HCT116 (cell line): ENCODE results near the gene MNT. TPM values are rescaled to one million over a fixed set of nuclear protein-coding genes. Genes with fewer than 3 reads are reported as not detected.
A peak's percentile ranks its signal among the peaks of the same experiment; 100 is the strongest.

ENCODE experiments used
- ATAC-seq: fragments of 200-7000 bp; cut with Tn5 transposase; 2 replicates; pipeline ENCODE4 v1.9.1; 2020; ENCODE audit warnings: mild to moderate bottlenecking, moderate library complexity
- BruUV-seq: library from RNA; stranded (reverse); fragments of 400-500 nt; replicated peaks from 2 replicates; lab custom pipeline; 2021; lab: Mats Ljungman, UMichigan
- CTCF ChIA-PET: fragments of 300-600 bp; sonication (Branson Sonifier 250); formaldehyde crosslinking; loops from one replicate; lab custom pipeline; 2021; ENCODE audit warnings: antibody characterized with exemption; lab: Charles Lee
- POLR2A ChIA-PET: fragments of 300-600, 350-600 bp; sonication (Branson Sonifier 250); formaldehyde crosslinking; loops from one replicate; lab custom pipeline; 2021; ENCODE audit warnings: antibody characterized with exemption; lab: Charles Lee
- RAD21 ChIA-PET, 2 experiments: fragments of 300-600 bp; sonication (Branson Sonifier 250); formaldehyde crosslinking; loops; one replicate each; lab custom pipeline; 2023; ENCODE audit warnings: low total read pairs in 2 of 2; ENCODE audit not compliant: uncharacterized antibody in 2 of 2, unreplicated experiment in 2 of 2, low non-redundant PET in 1 of 2; lab: Charles Lee
- DNase-seq: peaks from one replicate; pipeline ENCODE4 v3.0.0-alpha.2; 2010; ENCODE audit warnings: low read depth, low spot score
- H2AFZ ChIP-seq: fragments of 200-600 bp; shearing (Covaris generic), sonication (generic); 2 replicates; pipeline ENCODE4 v1.6.1; 2017; ENCODE audit warnings: low read depth, mixed run types, mixed read lengths, antibody characterized with exemption, low read length; ENCODE audit not compliant: poor library complexity, severe bottlenecking
- H3K27ac ChIP-seq: 2 replicates; pipeline ENCODE4 v1.5.1; 2012; ENCODE audit warnings: low read depth, low read length
- H3K27me3 ChIP-seq: fragments of 200-600 bp; sonication (generic); 2 replicates; pipeline ENCODE4 v1.6.1; 2016; ENCODE audit warnings: mixed run types, low read length, mixed read lengths; ENCODE audit not compliant: insufficient read depth
- H3K36me3 ChIP-seq, 2 experiments: fragments of 200-500 bp in 1 of 2; fragments of 200-600 bp in 1 of 2; sonication (Bioruptor generic) in 1 of 2; sonication (generic) in 1 of 2; 2 replicates each; pipeline versions ENCODE4 v1.5.1 to v1.6.1; 2014 to 2016; ENCODE audit warnings: low read length in 2 of 2, inconsistent platforms in 1 of 2, mixed read lengths in 1 of 2, mixed run types in 1 of 2; ENCODE audit not compliant: insufficient read depth in 2 of 2, control insufficient read depth in 1 of 2
- H3K4me1 ChIP-seq, 2 experiments: fragments of 200-600 bp in 1 of 2; sonication (generic) in 1 of 2; 2 replicates each; pipeline versions ENCODE4 v1.5.1 to v1.6.1; 2012 to 2017; ENCODE audit warnings: low read length in 2 of 2, inconsistent platforms in 1 of 2, mild to moderate bottlenecking in 1 of 2, mixed read lengths in 1 of 2, mixed run types in 1 of 2, moderate library complexity in 1 of 2; ENCODE audit not compliant: insufficient read depth in 2 of 2, control insufficient read depth in 1 of 2
- H3K4me2 ChIP-seq: fragments of 200-600 bp; sonication (generic); 2 replicates; pipeline ENCODE4 v1.6.1; 2017; ENCODE audit warnings: mixed run types, low read length, mixed read lengths
- H3K4me3 ChIP-seq, 2 experiments: fragments of 200-600 bp in 1 of 2; sonication (generic) in 1 of 2; replicated peaks in 1 of 2; 2 replicates each; pipeline ENCODE4 v1.5.1; 2011 to 2016; ENCODE audit warnings: low read length in 2 of 2, control low read depth in 1 of 2, low read depth in 1 of 2, mild to moderate bottlenecking in 1 of 2, mixed read lengths in 1 of 2, mixed run types in 1 of 2
- H3K79me2 ChIP-seq: fragments of 200-600 bp; sonication (generic); 2 replicates; pipeline ENCODE4 v1.6.1; 2017; ENCODE audit warnings: mild to moderate bottlenecking, mixed run types, low read length, moderate library complexity, mixed read lengths; ENCODE audit not compliant: insufficient read depth
- H3K9ac ChIP-seq: fragments of 200-600 bp; sonication (generic); 2 replicates; pipeline ENCODE4 v1.6.1; 2016; ENCODE audit warnings: low read length, mixed read lengths
- H3K9me2 ChIP-seq: fragments of 200-600 bp; sonication (generic), shearing (Covaris generic); 2 replicates; pipeline ENCODE4 v1.6.1; 2017; ENCODE audit warnings: mixed run types, mild to moderate bottlenecking, moderate library complexity; ENCODE audit not compliant: insufficient read depth
- H3K9me3 ChIP-seq, 2 experiments: fragments of 200-500 bp in 1 of 2; fragments of 200-600 bp in 1 of 2; sonication (Bioruptor generic) in 1 of 2; sonication (generic) in 1 of 2; 2 replicates each; pipeline ENCODE4 v1.6.1; 2014 to 2017; ENCODE audit warnings: low read length in 2 of 2, mixed read lengths in 2 of 2, inconsistent platforms in 1 of 2, low read depth in 1 of 2, mild to moderate bottlenecking in 1 of 2, mixed run types in 1 of 2, moderate library complexity in 1 of 2; ENCODE audit not compliant: control insufficient read depth in 1 of 2, insufficient read depth in 1 of 2
- H4K20me1 ChIP-seq: fragments of 200-600 bp; sonication (generic), shearing (Covaris generic); 2 replicates; pipeline ENCODE4 v1.6.1; 2017; ENCODE audit warnings: mixed run types, mild to moderate bottlenecking, moderate library complexity; ENCODE audit not compliant: insufficient read depth
- CBX3 ChIP-seq: IDR thresholded peaks from 2 replicates; pipeline ENCODE4 v1.6.1; 2012; ENCODE audit warnings: low read depth
- EZH2 ChIP-seq: fragments of 200-600 bp; sonication (generic); IDR thresholded peaks from 2 replicates; pipeline ENCODE4 v1.6.1; 2017; ENCODE audit warnings: antibody characterized with exemption, mixed run types
- MAX ChIP-seq: IDR thresholded peaks from 2 replicates; pipeline ENCODE4 v1.6.1; 2012
- POLR2A ChIP-seq: IDR thresholded peaks from 2 replicates; pipeline ENCODE4 v1.7.0; 2011; ENCODE audit warnings: borderline replicate concordance; ENCODE audit not compliant: insufficient read depth, insufficient read length; ENCODE audit errors: extremely low read depth
- POLR2AphosphoS5 ChIP-seq: IDR thresholded peaks from 2 replicates; pipeline ENCODE4 v1.6.1; 2011; ENCODE audit warnings: mild to moderate bottlenecking, low read depth, low read length, moderate library complexity
- RAD21 ChIP-seq: IDR thresholded peaks from 2 replicates; pipeline ENCODE4 v1.6.1; 2012; ENCODE audit warnings: low read depth, mild to moderate bottlenecking
- SP1 ChIP-seq: IDR thresholded peaks from 2 replicates; pipeline ENCODE4 v1.6.1; 2012; ENCODE audit warnings: low read depth
- intact Hi-C: fragments of 100-400 bp; cut with micrococcal nuclease; formaldehyde crosslinking; loops from 2 replicates; pipeline ENCODE4 v1.10.0; 2022
- total RNA-seq: library from RNA; stranded (reverse); gene quantifications from one replicate; pipeline ENCODE4 v1.2.1, GENCODE V29; 2021; ENCODE audit not compliant: unreplicated experiment

MNT gene
- total RNA-seq, 1 experiment from 2014 or later: 37.0 TPM

- DNase-seq (no peak), ATAC-seq (no peak)
- ChIA-PET RAD21 (no interaction called here), CTCF (interaction anchor here (1.0 to 6.3 kb wide), 2 partner anchors 36 to 38 kb away, joined by 3 to 351 read pairs; no protein-coding TSS in a partner anchor), POLR2A (no interaction called here)
- TF ChIP-seq RAD21 (no peak), POLR2AphosphoS5 (0 out of 2 replicates have a peak, but pooled peaks have one; percentile 14)
- no peaks in the 10 kb centered on the region for H3K9me3 ChIP-seq
- no peak overlapping the region for H3K27ac ChIP-seq
- H3K4me1 ChIP-seq: peaks cover 0 to 8% of the 10 kb centered on the region in 2 experiments; a peak in 1 of 4 replicates
- H3K27me3 ChIP-seq: no peaks in the 10 kb centered on the region
- intact Hi-C loops: no loop called here
- H3K9ac ChIP-seq: no peak overlapping the region
- peaks cover 3 to 4% of the 10 kb centered on the region in 2 experiments; a peak in 3 of 4 replicates for H3K36me3 ChIP-seq
- H3K79me2 ChIP-seq: no peaks in the 10 kb centered on the region
- no peak overlapping the region for H3K4me3 ChIP-seq
- no TSS peak for BruUV-seq
- no peaks in the 10 kb centered on the region for H4K20me1 ChIP-seq
- no peak overlapping the region for H2AFZ ChIP-seq
- no peaks in the 10 kb centered on the region for H3K9me2 ChIP-seq
- no peak overlapping the region for H3K4me2 ChIP-seq
These were observed 21.2 kb downstream of the MNT start for GRCh38 chr17:2379489-2380225.

GRCh38 chr17:2378905-2379304 lies 22.0 kb downstream of the MNT start:
- ChIA-PET POLR2A (no interaction called here), RAD21 (no interaction called here), CTCF (interaction anchor here (1.0 kb wide), 1 partner anchor 37 kb away, joined by 3 read pairs; no protein-coding TSS in a partner anchor)
- Histone ChIP-seq H3K27ac (no peak overlapping the region), H4K20me1 (no peaks in the 10 kb centered on the region), H3K79me2 (no peaks in the 10 kb centered on the region), H3K4me2 (no peak overlapping the region), H3K4me3 (no peak overlapping the region), H3K36me3 (peaks cover 3 to 4% of the 10 kb centered on the region in 2 experiments; a peak in 3 of 4 replicates), H3K4me1 (peaks cover 0 to 8% of the 10 kb centered on the region in 2 experiments; a peak in 1 of 4 replicates), H2AFZ (no peak overlapping the region), H3K9me2 (no peaks in the 10 kb centered on the region), H3K9me3 (no peaks in the 10 kb centered on the region), H3K9ac (no peak overlapping the region), H3K27me3 (no peaks in the 10 kb centered on the region)
- intact Hi-C loops: no loop called here
- TF ChIP-seq CBX3 (no peak), EZH2 (no peak), SP1 (no peak), MAX (no peak), POLR2A (no peak), POLR2AphosphoS5 (no peak)
- ATAC-seq (no peak), DNase-seq (no peak)
- BruUV-seq: no TSS peak
